ENCODE results near the gene EID3. TPM values are rescaled to one million over a fixed set of nuclear protein-coding genes. Genes with fewer than 3 reads are reported as not detected.
"Not testable (repeated sequence)": the region's sequence is repeated elsewhere in the genome, so short reads cannot be mapped to it uniquely, and the experiment has no call there.

EID3 gene
- polyA plus RNA-seq, 1 donor from 2014 or later, result 0.37 TPM

DNA sequence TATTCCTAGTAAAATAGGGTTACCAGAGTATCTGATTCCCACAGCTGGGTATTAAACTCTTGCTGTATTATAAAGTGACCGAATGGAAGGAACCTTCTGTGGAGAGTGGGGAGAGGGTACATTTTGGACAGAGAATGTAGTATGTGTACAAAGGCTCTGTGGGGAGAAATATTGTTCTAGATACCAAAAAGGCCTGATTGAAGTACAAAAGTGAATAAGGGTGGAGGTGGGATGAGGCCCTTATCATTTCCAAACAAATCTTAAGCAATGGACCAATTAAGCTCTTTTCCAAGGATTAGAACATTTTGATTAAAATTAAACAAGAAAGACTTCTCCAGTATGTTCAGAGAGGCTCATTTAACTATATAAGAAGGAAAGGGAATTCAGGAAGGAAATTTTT lies 20.4 kb downstream of the EID3 start:
- Histone ChIP-seq H3F3A (ENCODE audit: insufficient read depth, low read length, poor library complexity, severe bottlenecking) (no peaks in the 10 kb centered on the region), H4K20me1 (ENCODE audit: insufficient read depth) (no peaks in the 10 kb centered on the region), H3K9ac (ENCODE audit: low read length) (no peak overlapping the region), H3K27me3 (ENCODE audit: insufficient read depth, low read depth, low read length) (no peaks in the 10 kb centered on the region), H3K36me3 (ENCODE audit: insufficient read depth, low read length) (peaks cover 4% of the 10 kb centered on the region), H3K9me2 (ENCODE audit: insufficient read depth, low read length) (no peaks in the 10 kb centered on the region), H2AFZ (ENCODE audit: low read depth, low read length) (no peak overlapping the region), H3K4me3 (ENCODE audit: low read length) (no peak overlapping the region), H3K9me3 (ENCODE audit: low read length) (no peaks in the 10 kb centered on the region), H3K4me2 (ENCODE audit: low read length) (no peak overlapping the region), H3K27ac (ENCODE audit: low read length) (no peak overlapping the region), H3K79me2 (replicated peaks; ENCODE audit: insufficient read depth, low read length) (no peaks in the 10 kb centered on the region)
- TF ChIP-seq TAF1 (IDR thresholded peaks at IDR 0.05; ENCODE audit: low read depth) (no peak), EZH2 (IDR thresholded peaks at IDR 0.05; ENCODE audit: borderline replicate concordance, insufficient read depth, low read length, poor library complexity, severe bottlenecking) (no peak), MXI1 (conservative IDR thresholded peaks at IDR 0.05; ENCODE audit: poor library complexity, severe bottlenecking) (no peak), POLR2AphosphoS5 (IDR thresholded peaks at IDR 0.05) (no peak), SMC3 (conservative IDR thresholded peaks at IDR 0.05; ENCODE audit: poor library complexity) (no peak), EP300 (conservative IDR thresholded peaks at IDR 0.05; ENCODE audit: poor library complexity, severe bottlenecking) (no peak), RAD21 (conservative IDR thresholded peaks at IDR 0.05) (no peak)
- TF ChIP-seq, protein P1, sequence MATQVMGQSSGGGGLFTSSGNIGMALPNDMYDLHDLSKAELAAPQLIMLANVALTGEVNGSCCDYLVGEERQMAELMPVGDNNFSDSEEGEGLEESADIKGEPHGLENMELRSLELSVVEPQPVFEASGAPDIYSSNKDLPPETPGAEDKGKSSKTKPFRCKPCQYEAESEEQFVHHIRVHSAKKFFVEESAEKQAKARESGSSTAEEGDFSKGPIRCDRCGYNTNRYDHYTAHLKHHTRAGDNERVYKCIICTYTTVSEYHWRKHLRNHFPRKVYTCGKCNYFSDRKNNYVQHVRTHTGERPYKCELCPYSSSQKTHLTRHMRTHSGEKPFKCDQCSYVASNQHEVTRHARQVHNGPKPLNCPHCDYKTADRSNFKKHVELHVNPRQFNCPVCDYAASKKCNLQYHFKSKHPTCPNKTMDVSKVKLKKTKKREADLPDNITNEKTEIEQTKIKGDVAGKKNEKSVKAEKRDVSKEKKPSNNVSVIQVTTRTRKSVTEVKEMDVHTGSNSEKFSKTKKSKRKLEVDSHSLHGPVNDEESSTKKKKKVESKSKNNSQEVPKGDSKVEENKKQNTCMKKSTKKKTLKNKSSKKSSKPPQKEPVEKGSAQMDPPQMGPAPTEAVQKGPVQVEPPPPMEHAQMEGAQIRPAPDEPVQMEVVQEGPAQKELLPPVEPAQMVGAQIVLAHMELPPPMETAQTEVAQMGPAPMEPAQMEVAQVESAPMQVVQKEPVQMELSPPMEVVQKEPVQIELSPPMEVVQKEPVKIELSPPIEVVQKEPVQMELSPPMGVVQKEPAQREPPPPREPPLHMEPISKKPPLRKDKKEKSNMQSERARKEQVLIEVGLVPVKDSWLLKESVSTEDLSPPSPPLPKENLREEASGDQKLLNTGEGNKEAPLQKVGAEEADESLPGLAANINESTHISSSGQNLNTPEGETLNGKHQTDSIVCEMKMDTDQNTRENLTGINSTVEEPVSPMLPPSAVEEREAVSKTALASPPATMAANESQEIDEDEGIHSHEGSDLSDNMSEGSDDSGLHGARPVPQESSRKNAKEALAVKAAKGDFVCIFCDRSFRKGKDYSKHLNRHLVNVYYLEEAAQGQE (IDR thresholded peaks at IDR 0.05; ENCODE audit: borderline replicate concordance), result no peak
- TF ChIP-seq, protein P2, sequence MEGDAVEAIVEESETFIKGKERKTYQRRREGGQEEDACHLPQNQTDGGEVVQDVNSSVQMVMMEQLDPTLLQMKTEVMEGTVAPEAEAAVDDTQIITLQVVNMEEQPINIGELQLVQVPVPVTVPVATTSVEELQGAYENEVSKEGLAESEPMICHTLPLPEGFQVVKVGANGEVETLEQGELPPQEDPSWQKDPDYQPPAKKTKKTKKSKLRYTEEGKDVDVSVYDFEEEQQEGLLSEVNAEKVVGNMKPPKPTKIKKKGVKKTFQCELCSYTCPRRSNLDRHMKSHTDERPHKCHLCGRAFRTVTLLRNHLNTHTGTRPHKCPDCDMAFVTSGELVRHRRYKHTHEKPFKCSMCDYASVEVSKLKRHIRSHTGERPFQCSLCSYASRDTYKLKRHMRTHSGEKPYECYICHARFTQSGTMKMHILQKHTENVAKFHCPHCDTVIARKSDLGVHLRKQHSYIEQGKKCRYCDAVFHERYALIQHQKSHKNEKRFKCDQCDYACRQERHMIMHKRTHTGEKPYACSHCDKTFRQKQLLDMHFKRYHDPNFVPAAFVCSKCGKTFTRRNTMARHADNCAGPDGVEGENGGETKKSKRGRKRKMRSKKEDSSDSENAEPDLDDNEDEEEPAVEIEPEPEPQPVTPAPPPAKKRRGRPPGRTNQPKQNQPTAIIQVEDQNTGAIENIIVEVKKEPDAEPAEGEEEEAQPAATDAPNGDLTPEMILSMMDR (IDR thresholded peaks at IDR 0.05; ENCODE audit: poor library complexity, severe bottlenecking), result no peak

DNA sequence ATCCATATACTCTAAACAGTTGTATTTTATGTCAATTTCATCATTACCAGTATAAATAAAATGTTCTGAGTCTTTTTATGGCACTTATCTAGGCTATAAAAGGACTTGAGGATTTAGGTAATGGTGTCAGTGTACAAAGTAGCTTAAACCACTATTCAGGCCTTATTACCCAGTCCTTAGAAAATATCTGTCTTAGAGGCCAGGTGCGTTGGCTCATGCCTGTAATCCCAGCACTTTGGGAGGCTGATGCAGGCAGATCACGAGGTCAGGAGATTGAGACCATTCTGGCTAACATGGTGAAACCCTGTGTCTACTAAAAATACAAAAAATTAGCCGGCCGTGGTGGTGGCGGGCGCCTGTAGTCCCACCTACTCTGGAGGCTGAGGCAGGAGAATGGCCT lies 24.7 kb downstream of the EID3 start:
- H4K20me1 ChIP-seq (ENCODE audit: insufficient read depth); H3K27me3 ChIP-seq (ENCODE audit: insufficient read depth, low read depth, low read length); H3K27ac ChIP-seq (ENCODE audit: low read length); H3K4me2 ChIP-seq (ENCODE audit: low read length); H3K9ac ChIP-seq (ENCODE audit: low read length); H3K79me2 ChIP-seq (replicated peaks; ENCODE audit: insufficient read depth, low read length); H3K9me3 ChIP-seq (ENCODE audit: low read length); H2AFZ ChIP-seq (ENCODE audit: low read depth, low read length); H3F3A ChIP-seq (ENCODE audit: insufficient read depth, low read length, poor library complexity, severe bottlenecking); H3K9me2 ChIP-seq (ENCODE audit: insufficient read depth, low read length); H3K4me3 ChIP-seq (ENCODE audit: low read length); H3K36me3 ChIP-seq (ENCODE audit: insufficient read depth, low read length): not testable (repeated sequence)

- Histone ChIP-seq H3K36me3 (ENCODE audit: insufficient read depth, low read length) (peaks cover 4% of the 10 kb centered on the region), H3K4me2 (ENCODE audit: low read length) (no peak overlapping the region), H3K27ac (ENCODE audit: low read length) (no peak overlapping the region), H3K79me2 (replicated peaks; ENCODE audit: insufficient read depth, low read length) (no peaks in the 10 kb centered on the region), H4K20me1 (ENCODE audit: insufficient read depth) (no peaks in the 10 kb centered on the region), H2AFZ (ENCODE audit: low read depth, low read length) (no peak overlapping the region), H3K9me3 (ENCODE audit: low read length) (no peaks in the 10 kb centered on the region), H3K9me2 (ENCODE audit: insufficient read depth, low read length) (no peaks in the 10 kb centered on the region), H3F3A (ENCODE audit: insufficient read depth, low read length, poor library complexity, severe bottlenecking) (no peaks in the 10 kb centered on the region), H3K27me3 (ENCODE audit: insufficient read depth, low read depth, low read length) (no peaks in the 10 kb centered on the region), H3K9ac (ENCODE audit: low read length) (no peak overlapping the region), H3K4me3 (ENCODE audit: low read length) (no peak overlapping the region)
- TF ChIP-seq EZH2 (IDR thresholded peaks at IDR 0.05; ENCODE audit: borderline replicate concordance, insufficient read depth, low read length, poor library complexity, severe bottlenecking), result no peak
- no peak for TF ChIP-seq SMC3 (conservative IDR thresholded peaks at IDR 0.05; ENCODE audit: poor library complexity)
- TF ChIP-seq, protein P2 (IDR thresholded peaks at IDR 0.05; ENCODE audit: poor library complexity, severe bottlenecking), result no peak
- no peak for TF ChIP-seq TAF1 (IDR thresholded peaks at IDR 0.05; ENCODE audit: low read depth)
- TF ChIP-seq, protein P1 (IDR thresholded peaks at IDR 0.05; ENCODE audit: borderline replicate concordance), result no peak
- no peak for TF ChIP-seq POLR2AphosphoS5 (IDR thresholded peaks at IDR 0.05)
- TF ChIP-seq MXI1 (conservative IDR thresholded peaks at IDR 0.05; ENCODE audit: poor library complexity, severe bottlenecking), result no peak
- TF ChIP-seq RAD21 (conservative IDR thresholded peaks at IDR 0.05), result no peak
Measured at GRCh38 chr12:104328790-104329189, 25.3 kb downstream of the EID3 start.

Data from neural cell (in vitro differentiated cells).